ENCODE data around the gene NPAS3.

Gene NPAS3

DNA sequence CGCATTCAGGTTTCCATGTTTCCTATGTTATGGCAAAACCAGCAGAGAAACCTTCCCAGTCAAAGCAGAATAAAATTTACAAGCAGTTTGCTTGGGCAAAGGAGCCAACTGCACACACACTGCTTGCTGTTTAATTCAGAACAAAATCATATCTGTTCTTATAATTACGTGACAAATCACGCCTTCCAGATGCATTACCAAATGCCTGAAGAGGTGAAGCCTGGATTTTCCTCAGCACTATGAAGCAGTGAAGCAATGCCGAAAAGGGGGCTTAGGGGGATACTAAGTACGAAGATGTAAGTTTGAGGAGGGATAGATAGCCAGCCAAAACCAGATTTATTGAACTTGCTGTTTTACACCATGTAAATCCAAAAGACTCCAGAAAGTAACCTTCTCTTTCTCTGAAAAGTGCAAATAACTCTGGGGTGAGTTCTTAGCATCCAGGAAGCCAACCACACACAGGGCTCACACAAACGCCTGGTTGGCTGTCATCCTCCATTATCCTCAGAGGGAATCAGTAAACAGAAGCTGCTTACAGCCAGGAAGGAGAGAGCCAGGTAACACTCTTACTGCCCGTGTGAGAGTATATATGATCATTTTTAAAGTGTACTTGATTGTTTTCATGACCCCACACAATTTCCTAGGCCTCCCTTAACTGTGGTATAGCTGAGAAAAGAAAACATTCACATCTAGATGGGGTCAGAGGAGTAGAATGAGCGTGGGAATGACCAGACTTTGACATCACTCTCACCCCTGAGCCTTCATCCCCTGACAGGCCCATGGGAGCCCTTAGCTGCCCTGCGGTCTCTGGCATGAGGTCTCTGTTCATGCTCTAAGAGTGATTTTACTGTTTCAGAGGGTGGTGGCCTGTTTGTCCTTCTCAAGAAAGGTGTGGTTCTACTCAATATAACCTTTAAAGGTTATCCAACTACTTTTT is 569.7 kb downstream of the NPAS3 start:
- Histone ChIP-seq H3K4me1 (ENCODE audit: control insufficient read depth, insufficient read depth, low read length) (no peaks in the 10 kb centered on the region), H3K4me3 (ENCODE audit: insufficient read depth, low read depth, low read length) (no peak overlapping the region), H3K9me3 (ENCODE audit: control insufficient read depth, low read length) (no peaks in the 10 kb centered on the region), H3K27ac (ENCODE audit: insufficient read depth, low read depth, low read length, poor library complexity, severe bottlenecking) (no peak overlapping the region), H3K27me3 (ENCODE audit: control insufficient read depth, insufficient read depth, low read length, poor library complexity, severe bottlenecking) (no peaks in the 10 kb centered on the region), H3K36me3 (ENCODE audit: control insufficient read depth, insufficient read depth, low read length) (no peaks in the 10 kb centered on the region)
- 88 to 93% methylated on average over 8 to 9 of the region's 9 CpGs for WGBS, 2 experiments

DNA sequence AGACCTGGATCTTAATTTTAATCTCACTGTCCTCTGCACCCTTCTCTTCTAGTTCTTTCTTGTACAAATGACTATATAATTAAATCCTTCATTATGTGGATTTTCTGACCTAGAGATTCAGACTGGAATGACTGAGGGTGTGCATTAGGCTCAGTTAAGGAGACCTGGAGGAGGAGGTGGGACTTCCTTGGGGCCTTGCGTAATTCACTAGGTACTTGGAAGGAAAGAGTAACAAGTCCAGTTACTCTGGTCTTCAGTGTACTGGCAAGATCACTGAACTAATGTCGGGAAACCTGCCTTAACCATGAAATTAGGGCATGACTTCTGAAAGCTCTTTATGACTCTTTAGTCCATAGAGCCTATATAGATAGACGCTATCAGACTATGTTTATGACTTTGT is 570.8 kb downstream of the NPAS3 start:
- H3K36me3 ChIP-seq (ENCODE audit: control insufficient read depth, insufficient read depth, low read length) = no peaks in the 10 kb centered on the region
- H3K9me3 ChIP-seq (ENCODE audit: control insufficient read depth, low read length) = no peaks in the 10 kb centered on the region
- WGBS, 2 experiments = 95 to 96% methylated on average over 3 of the region's 3 CpGs
- H3K27me3 ChIP-seq (ENCODE audit: control insufficient read depth, insufficient read depth, low read length, poor library complexity, severe bottlenecking) = no peaks in the 10 kb centered on the region
- no peaks in the 10 kb centered on the region for H3K4me1 ChIP-seq (ENCODE audit: control insufficient read depth, insufficient read depth, low read length)
- no peak overlapping the region for H3K4me3 ChIP-seq (ENCODE audit: insufficient read depth, low read depth, low read length)
- no peak overlapping the region for H3K27ac ChIP-seq (ENCODE audit: insufficient read depth, low read depth, low read length, poor library complexity, severe bottlenecking)

DNA sequence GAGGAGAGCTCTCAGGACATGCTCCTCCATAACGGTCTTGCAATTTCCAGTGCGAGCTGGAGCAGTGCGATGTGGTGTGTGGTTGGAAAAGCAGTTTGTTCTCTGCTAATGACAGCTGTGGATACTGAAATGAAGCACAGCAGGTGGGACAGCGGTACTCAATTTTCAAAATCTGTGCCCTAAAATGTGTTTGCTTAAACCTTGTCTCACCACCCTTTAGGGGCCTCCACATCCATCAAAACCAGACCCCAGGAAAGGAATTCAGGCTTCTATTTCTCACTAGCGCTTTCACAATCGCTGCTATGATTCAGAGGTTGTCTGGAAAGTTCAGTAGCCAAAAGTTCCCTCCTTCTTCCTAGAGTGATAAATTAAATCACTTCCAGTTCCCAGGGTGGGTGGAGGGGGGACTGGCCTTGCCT is 571.4 kb downstream of the NPAS3 start:
- Histone ChIP-seq H3K27ac (ENCODE audit: insufficient read depth, low read depth, low read length, poor library complexity, severe bottlenecking) (no peak overlapping the region), H3K27me3 (ENCODE audit: control insufficient read depth, insufficient read depth, low read length, poor library complexity, severe bottlenecking) (no peaks in the 10 kb centered on the region)
- 92 to 94% methylated on average over 6 of the region's 6 CpGs for WGBS, 2 experiments

DNA sequence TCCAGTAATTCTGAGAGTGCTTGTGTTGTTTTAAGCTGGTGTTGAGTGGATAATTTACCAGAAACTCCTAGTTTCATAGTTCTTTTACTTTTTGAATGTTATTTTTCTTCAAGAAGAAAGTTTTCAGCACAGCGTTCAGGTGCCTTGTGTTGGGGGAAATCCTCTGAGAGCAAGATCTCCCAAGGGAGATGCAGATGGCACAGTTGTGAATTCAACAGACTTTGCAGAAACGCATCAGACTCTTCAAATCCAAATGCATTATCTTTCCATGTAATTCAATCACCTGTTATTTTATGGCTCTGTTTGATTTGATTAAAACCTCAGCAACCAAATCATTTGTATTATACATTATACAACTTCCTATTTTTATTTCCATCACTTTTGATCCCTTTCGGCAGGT is 572.3 kb downstream of the NPAS3 start:
- no peak overlapping the region for H3K27ac ChIP-seq (ENCODE audit: insufficient read depth, low read depth, low read length, poor library complexity, severe bottlenecking)
- 96 to 100% methylated on average over 2 to 3 of the region's 3 CpGs for whole genome bisulfite sequencing, 2 experiments

More for the DNA sequence above, 571.4 kb downstream of the NPAS3 start:
- Histone ChIP-seq H3K4me1 (ENCODE audit: control insufficient read depth, insufficient read depth, low read length) (no peaks in the 10 kb centered on the region), H3K36me3 (ENCODE audit: control insufficient read depth, insufficient read depth, low read length) (no peaks in the 10 kb centered on the region), H3K4me3 (ENCODE audit: insufficient read depth, low read depth, low read length) (no peak overlapping the region), H3K9me3 (ENCODE audit: control insufficient read depth, low read length) (no peaks in the 10 kb centered on the region)

DNA sequence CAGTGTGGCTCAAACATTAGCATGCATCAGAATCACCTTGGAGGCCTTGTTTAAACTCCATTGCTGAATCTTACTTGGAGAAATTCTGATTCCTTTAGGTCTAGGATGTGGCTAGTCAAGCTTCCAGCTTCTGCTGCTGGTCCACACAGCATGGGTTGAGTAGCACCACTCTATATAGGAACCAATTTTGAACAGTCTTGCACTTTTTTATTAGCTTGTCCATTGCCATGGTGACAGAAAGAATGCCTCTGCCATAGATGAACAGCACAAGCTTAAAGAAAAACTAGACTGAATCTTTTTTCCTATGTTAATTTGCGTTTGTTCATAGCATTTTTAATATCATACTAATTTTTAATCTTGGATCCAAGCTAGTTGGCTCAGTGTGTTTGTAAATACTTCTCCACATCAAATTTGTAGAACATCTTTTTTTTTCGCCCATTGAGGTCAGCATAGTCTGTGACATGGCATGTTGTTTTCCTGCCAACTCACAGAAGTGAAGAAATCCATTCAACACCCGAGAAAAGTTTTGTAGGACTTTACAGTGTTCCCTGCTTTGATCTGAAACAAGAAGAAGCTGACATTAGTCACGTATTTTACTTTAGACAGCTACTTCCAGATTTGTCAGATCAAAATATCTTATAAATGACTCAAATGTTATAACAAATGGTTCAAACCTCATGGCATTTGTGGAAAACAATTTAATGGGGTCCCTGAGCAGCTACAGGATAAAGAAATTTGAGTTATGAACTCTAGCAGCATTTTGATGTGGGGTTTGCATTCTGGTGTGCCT is 573.4 kb downstream of the NPAS3 start:
- H3K36me3 ChIP-seq (ENCODE audit: control insufficient read depth, insufficient read depth, low read length) = no peaks in the 10 kb centered on the region
- no peaks in the 10 kb centered on the region for H3K9me3 ChIP-seq (ENCODE audit: control insufficient read depth, low read length)
- H3K4me1 ChIP-seq (ENCODE audit: control insufficient read depth, insufficient read depth, low read length) = no peaks in the 10 kb centered on the region
- no peaks in the 10 kb centered on the region for H3K27me3 ChIP-seq (ENCODE audit: control insufficient read depth, insufficient read depth, low read length, poor library complexity, severe bottlenecking)
- no peak overlapping the region for H3K27ac ChIP-seq (ENCODE audit: insufficient read depth, low read depth, low read length, poor library complexity, severe bottlenecking)
- WGBS, 2 experiments = 91 to 93% methylated on average over 3 to 4 of the region's 4 CpGs
- H3K4me3 ChIP-seq (ENCODE audit: insufficient read depth, low read depth, low read length) = no peak overlapping the region

More for the DNA sequence above, 572.3 kb downstream of the NPAS3 start:
- no peaks in the 10 kb centered on the region for H3K27me3 ChIP-seq (ENCODE audit: control insufficient read depth, insufficient read depth, low read length, poor library complexity, severe bottlenecking)
- no peaks in the 10 kb centered on the region for H3K9me3 ChIP-seq (ENCODE audit: control insufficient read depth, low read length)
- no peaks in the 10 kb centered on the region for H3K4me1 ChIP-seq (ENCODE audit: control insufficient read depth, insufficient read depth, low read length)
- H3K36me3 ChIP-seq (ENCODE audit: control insufficient read depth, insufficient read depth, low read length) = no peaks in the 10 kb centered on the region
- H3K4me3 ChIP-seq (ENCODE audit: insufficient read depth, low read depth, low read length) = no peak overlapping the region

DNA sequence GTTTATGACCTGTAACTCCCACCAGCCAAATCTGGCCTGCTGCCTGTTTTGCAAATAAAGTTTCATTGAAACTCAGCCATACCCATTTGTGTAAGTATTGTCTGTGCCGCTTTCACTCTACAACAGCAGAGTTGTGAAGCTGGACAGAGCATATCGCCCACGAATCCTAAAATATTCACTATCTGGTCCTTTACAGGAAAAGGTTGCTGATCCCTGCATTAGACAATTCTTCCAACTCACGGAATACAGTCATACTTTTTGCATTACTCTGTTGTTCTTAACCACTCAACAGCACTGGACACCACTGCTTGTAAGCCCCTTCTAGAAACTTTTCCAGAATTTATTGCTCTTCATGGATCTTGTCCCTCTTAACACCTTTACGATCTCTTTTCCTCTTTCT is 576.8 kb downstream of the NPAS3 start:
- no peak overlapping the region for H3K4me3 ChIP-seq (ENCODE audit: insufficient read depth, low read depth, low read length)
- no peak overlapping the region for H3K27ac ChIP-seq (ENCODE audit: insufficient read depth, low read depth, low read length, poor library complexity, severe bottlenecking)
- H3K9me3 ChIP-seq (ENCODE audit: control insufficient read depth, low read length) = no peaks in the 10 kb centered on the region
- H3K36me3 ChIP-seq (ENCODE audit: control insufficient read depth, insufficient read depth, low read length) = no peaks in the 10 kb centered on the region
- H3K27me3 ChIP-seq (ENCODE audit: control insufficient read depth, insufficient read depth, low read length, poor library complexity, severe bottlenecking) = no peaks in the 10 kb centered on the region
- 90 to 92% methylated on average over 4 to 5 of the region's 5 CpGs for WGBS, 2 experiments
- no peaks in the 10 kb centered on the region for H3K4me1 ChIP-seq (ENCODE audit: control insufficient read depth, insufficient read depth, low read length)

DNA sequence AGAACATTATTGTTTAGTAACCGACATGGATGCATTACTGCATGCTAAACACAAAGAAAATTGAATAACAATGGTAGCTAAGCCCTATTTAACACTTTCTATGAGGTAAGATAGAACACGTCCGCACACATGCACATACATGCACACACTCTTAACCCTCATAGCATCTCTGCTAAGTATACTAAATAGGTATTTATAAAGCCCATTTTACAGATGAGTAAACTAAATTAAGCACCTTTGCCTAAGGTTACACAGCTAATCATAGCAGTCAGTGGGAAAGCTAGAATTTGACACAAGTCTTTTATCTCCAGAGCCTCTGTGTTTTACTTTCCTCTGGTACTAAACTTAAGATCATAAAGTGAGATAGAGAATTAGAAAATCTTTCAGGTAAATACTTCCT is 577.2 kb downstream of the NPAS3 start:
- 83 to 94% methylated on average over 2 to 3 of the region's 3 CpGs for WGBS, 2 experiments
- Histone ChIP-seq H3K27ac (ENCODE audit: insufficient read depth, low read depth, low read length, poor library complexity, severe bottlenecking) (no peak overlapping the region), H3K4me3 (ENCODE audit: insufficient read depth, low read depth, low read length) (no peak overlapping the region), H3K4me1 (ENCODE audit: control insufficient read depth, insufficient read depth, low read length) (no peaks in the 10 kb centered on the region), H3K27me3 (ENCODE audit: control insufficient read depth, insufficient read depth, low read length, poor library complexity, severe bottlenecking) (no peaks in the 10 kb centered on the region), H3K9me3 (ENCODE audit: control insufficient read depth, low read length) (no peaks in the 10 kb centered on the region), H3K36me3 (ENCODE audit: control insufficient read depth, insufficient read depth, low read length) (no peaks in the 10 kb centered on the region)

DNA sequence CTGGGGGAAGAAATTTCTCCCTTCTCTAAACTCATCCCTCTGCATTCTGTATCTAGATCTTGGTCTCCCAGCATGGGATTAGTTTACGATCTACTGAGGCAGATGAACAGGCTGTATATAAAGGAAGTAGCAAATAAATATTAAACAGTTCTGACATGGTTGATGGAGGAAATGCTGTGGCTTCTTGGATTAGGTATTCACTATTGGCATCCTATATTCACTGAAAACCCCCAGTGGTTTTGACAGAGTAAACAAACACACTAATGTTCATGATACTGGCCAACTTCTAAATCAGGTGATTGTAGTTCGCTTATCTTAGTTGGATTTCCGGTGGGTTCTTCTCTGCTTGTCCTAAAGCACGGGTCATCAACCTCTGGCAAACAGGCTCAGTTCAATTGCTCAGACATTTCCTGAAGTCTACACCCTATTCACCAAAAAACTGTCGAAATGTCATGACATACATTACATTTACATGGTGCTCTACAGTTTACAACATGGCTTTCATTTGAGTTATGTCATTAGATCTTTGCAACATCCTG is 578.3 kb downstream of the NPAS3 start:
- Histone ChIP-seq H3K9me3 (ENCODE audit: control insufficient read depth, low read length) (no peaks in the 10 kb centered on the region), H3K36me3 (ENCODE audit: control insufficient read depth, insufficient read depth, low read length) (no peaks in the 10 kb centered on the region), H3K4me3 (ENCODE audit: insufficient read depth, low read depth, low read length) (no peak overlapping the region), H3K4me1 (ENCODE audit: control insufficient read depth, insufficient read depth, low read length) (no peaks in the 10 kb centered on the region), H3K27me3 (ENCODE audit: control insufficient read depth, insufficient read depth, low read length, poor library complexity, severe bottlenecking) (no peaks in the 10 kb centered on the region), H3K27ac (ENCODE audit: insufficient read depth, low read depth, low read length, poor library complexity, severe bottlenecking) (no peak overlapping the region)
- 92% methylated on average over 5 of the region's 5 CpGs for WGBS, 2 experiments

DNA sequence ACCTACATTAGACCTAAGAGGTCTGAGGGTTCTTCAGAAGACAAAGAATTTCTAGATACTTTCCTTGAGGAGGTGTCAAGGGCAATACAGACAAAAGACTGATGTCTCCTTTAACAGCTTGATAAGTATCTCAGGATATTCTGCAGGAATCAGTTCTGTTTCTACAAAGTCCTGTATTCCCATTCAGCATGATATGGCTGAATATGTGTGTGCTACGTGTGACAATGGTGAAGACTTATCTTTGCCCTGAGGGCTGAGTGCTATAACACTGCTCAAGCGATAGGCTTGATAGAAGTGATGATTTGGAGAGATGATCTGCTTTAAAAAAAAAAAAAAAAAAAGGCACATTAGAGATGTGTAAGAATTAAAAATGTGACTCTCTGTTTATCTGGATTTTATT is 582.5 kb downstream of the NPAS3 start:
- Histone ChIP-seq H3K36me3 (ENCODE audit: control insufficient read depth, insufficient read depth, low read length) (no peaks in the 10 kb centered on the region), H3K4me3 (ENCODE audit: insufficient read depth, low read depth, low read length) (no peak overlapping the region), H3K9me3 (ENCODE audit: control insufficient read depth, low read length) (no peaks in the 10 kb centered on the region), H3K27me3 (ENCODE audit: control insufficient read depth, insufficient read depth, low read length, poor library complexity, severe bottlenecking) (no peaks in the 10 kb centered on the region), H3K4me1 (ENCODE audit: control insufficient read depth, insufficient read depth, low read length) (no peaks in the 10 kb centered on the region), H3K27ac (ENCODE audit: insufficient read depth, low read depth, low read length, poor library complexity, severe bottlenecking) (no peak overlapping the region)
- WGBS, 2 experiments = 82 to 98% methylated on average over 2 of the region's 2 CpGs

DNA sequence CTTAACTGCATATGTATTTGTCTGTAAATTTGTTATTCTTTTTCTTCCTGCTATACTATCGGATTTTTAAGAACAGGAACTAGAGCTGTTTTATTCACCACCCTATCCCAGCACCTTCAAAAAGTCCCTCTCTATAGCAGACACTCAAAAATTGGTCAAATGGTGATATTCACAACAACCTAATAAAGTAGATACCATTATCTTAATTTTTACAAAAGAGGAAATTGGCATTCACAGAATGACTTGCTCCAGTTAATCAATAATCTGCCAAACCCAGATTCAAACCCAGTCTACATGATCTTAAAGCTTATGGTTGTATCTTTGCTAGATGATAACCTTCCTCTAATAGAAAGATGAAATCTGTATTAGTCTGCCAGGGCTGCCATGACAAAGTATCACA is 585.6 kb downstream of the NPAS3 start:
- Histone ChIP-seq H3K36me3 (ENCODE audit: control insufficient read depth, insufficient read depth, low read length) (no peaks in the 10 kb centered on the region), H3K9me3 (ENCODE audit: control insufficient read depth, low read length) (no peaks in the 10 kb centered on the region), H3K27me3 (ENCODE audit: control insufficient read depth, insufficient read depth, low read length, poor library complexity, severe bottlenecking) (no peaks in the 10 kb centered on the region), H3K27ac (ENCODE audit: insufficient read depth, low read depth, low read length, poor library complexity, severe bottlenecking) (no peak overlapping the region), H3K4me3 (ENCODE audit: insufficient read depth, low read depth, low read length) (no peak overlapping the region), H3K4me1 (ENCODE audit: control insufficient read depth, insufficient read depth, low read length) (no peaks in the 10 kb centered on the region)
- WGBS, 2 experiments = 86 to 94% methylated on average over 1 of the region's 1 CpG

Data from ectodermal cell (in vitro differentiated cells).